ENCODE data around the gene TMEM176B. TPM values are rescaled to one million over a fixed set of nuclear protein-coding genes. Genes with fewer than 3 reads are reported as not detected.

TMEM176B gene
- total RNA-seq, 1 experiment from 2014 or later: 0.42 TPM

DNA sequence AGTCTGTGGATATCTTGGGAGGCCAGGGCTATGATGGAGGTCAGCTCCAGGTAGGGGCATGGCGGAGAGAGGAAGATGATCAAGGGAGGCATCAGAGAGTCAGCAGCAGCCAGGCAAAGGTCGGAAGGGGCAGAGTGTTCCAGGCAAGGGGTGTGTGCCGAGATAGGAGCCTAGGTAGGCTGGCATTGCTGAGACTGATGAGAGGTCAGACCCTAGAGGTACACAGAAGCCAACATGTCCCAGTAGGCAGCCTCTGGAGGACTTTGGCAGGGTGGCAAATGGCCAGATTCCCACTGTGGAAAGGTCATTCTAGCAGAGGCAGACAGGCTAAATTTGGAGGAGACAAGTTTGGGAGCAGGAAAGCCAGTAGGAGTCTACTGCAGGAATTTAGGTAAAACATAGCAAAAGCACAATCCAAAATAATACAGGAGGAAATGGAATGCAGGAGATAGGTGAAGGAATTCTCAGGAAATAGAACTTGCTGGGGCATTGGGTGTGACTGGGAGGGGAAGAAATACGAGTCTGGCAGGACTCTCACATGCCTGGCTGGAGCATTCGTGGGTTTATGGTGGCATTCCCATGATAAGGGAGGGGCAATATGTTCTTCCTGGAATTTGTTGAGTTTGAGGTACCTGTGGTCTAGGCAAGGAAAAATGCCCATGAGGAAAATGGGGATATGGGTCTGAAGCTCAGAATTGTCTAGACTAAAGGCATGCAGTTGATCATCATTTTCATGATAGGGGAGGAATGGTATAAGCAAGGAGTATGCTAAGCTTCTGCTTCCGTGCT is 26.1 kb upstream of the TMEM176B start:
- no peak overlapping the region for H3K27ac Mint-ChIP-seq (ENCODE audit: low read depth, unreplicated experiment)

DNA sequence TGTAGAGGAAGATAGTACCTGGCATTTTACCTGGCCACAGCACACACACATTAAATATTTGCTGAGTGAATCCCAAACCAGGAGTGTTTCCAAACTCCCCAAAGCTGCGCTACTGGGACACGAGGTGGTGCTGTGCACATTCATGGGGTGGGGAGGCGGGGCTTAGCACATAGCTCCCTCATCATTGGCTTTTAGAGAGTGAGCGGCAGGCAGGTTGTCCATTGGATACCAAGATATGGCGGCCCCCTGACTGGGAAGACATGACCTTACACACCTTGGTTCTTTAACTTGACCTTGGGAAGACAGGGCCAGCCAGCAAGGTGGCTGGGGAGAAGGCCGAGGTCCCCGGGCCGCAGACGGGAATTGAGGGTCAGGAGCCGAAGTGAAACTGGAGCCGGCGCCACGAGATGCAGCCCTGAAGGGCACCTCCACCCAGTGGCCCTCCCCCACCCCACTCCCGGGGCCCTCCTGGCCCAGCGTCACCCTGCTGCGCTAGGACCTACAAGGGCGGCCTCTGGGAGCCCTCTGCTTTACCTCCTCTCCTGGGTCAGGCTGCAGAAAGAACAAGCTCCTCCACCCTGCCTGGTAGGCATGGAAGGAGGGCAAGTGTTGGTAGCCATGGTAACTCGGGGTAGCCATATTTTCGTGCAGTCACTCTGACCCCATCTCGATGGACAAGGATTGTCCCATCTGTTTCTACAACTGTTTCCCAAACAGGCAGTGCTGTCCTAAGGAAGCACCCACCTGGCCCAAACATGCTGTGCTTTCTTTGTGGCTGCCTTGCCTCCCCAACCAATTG is 24.4 kb upstream of the TMEM176B start:
- H3K36me3 Mint-ChIP-seq (ENCODE audit: insufficient read depth, unreplicated experiment): no peaks in the 10 kb centered on the region
- TF ChIP-seq, protein P1, sequence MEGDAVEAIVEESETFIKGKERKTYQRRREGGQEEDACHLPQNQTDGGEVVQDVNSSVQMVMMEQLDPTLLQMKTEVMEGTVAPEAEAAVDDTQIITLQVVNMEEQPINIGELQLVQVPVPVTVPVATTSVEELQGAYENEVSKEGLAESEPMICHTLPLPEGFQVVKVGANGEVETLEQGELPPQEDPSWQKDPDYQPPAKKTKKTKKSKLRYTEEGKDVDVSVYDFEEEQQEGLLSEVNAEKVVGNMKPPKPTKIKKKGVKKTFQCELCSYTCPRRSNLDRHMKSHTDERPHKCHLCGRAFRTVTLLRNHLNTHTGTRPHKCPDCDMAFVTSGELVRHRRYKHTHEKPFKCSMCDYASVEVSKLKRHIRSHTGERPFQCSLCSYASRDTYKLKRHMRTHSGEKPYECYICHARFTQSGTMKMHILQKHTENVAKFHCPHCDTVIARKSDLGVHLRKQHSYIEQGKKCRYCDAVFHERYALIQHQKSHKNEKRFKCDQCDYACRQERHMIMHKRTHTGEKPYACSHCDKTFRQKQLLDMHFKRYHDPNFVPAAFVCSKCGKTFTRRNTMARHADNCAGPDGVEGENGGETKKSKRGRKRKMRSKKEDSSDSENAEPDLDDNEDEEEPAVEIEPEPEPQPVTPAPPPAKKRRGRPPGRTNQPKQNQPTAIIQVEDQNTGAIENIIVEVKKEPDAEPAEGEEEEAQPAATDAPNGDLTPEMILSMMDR (IDR thresholded peaks at IDR 0.05; ENCODE audit: unreplicated experiment): no peak
- H3K27me3 Mint-ChIP-seq (ENCODE audit: insufficient read depth, unreplicated experiment): peaks cover 53% of the 10 kb centered on the region
- ChIA-PET POLR2A (no interaction called here), CTCF (no interaction called here)
- DNase-seq (ENCODE audit: unreplicated experiment): no peak
- no peak overlapping the region for H3K27ac Mint-ChIP-seq (ENCODE audit: low read depth, unreplicated experiment)
- H3K9me3 Mint-ChIP-seq (ENCODE audit: unreplicated experiment): no peaks in the 10 kb centered on the region
- no TSS peak for BruUV-seq (replicated peaks)
- no peak overlapping the region for H3K4me3 Mint-ChIP-seq (ENCODE audit: unreplicated experiment)
- intact Hi-C loops (cut with micrococcal nuclease): no loop called here
- H3K4me1 Mint-ChIP-seq (ENCODE audit: insufficient read depth, unreplicated experiment): no peaks in the 10 kb centered on the region

More for the DNA sequence above, 26.1 kb upstream of the TMEM176B start:
- no peak for DNase-seq (ENCODE audit: unreplicated experiment)
- ChIA-PET POLR2A (no interaction called here), CTCF (interaction anchor here (1.2 kb wide), 1 partner anchor 47 kb away, joined by 4 read pairs; no protein-coding TSS in a partner anchor)
- intact Hi-C loops (cut with micrococcal nuclease): no loop called here
- no peaks in the 10 kb centered on the region for H3K36me3 Mint-ChIP-seq (ENCODE audit: insufficient read depth, unreplicated experiment)
- no peaks in the 10 kb centered on the region for H3K9me3 Mint-ChIP-seq (ENCODE audit: unreplicated experiment)
- no peaks in the 10 kb centered on the region for H3K4me1 Mint-ChIP-seq (ENCODE audit: insufficient read depth, unreplicated experiment)
- peaks cover 61% of the 10 kb centered on the region for H3K27me3 Mint-ChIP-seq (ENCODE audit: insufficient read depth, unreplicated experiment)
- BruUV-seq (replicated peaks): no TSS peak
- no peak overlapping the region for H3K4me3 Mint-ChIP-seq (ENCODE audit: unreplicated experiment)
- TF ChIP-seq, protein P1 (IDR thresholded peaks at IDR 0.05; ENCODE audit: unreplicated experiment): no peak

DNA sequence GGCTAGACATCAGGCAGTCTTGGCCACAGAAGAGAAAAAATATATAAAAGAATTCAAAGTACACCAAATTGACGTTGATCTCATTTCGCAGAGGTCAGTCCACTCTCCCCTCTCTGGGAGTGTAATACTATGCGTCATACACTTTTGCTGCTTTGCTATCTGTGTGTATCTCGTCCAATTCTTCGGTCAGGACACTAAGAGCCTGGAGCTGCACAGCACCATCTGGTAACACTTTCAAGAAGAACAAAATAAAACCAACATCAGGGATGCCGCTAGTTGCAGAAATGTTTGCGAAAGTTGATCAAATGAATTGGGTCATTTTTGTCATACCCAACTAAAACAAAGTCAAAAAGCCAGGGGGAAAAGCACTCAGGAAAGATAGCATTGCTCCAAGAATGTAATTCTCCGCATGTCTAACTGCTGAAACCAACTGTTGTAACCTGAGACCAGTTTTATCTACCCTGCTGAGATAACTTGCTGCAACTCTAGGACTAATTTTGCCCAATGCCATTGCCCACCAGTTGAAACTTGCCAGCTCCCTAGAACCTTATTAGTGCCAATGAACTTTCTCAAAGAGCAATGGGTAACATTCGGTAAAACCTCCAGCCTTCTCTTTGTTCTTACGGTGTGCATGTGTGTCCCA is 23.4 kb upstream of the TMEM176B start:
- intact Hi-C loops (cut with micrococcal nuclease): no loop called here
- CTCF ChIA-PET: interaction anchor here (0.6 to 1.2 kb wide), 3 partner anchors 55 to 680 kb away, joined by 3 read pairs; no protein-coding TSS in a partner anchor
- POLR2A ChIA-PET: interaction anchor here (0.6 kb wide), 1 partner anchor 55 kb away, joined by 3 read pairs; no protein-coding TSS in a partner anchor
- Mint-ChIP-seq H3K4me1 (ENCODE audit: insufficient read depth, unreplicated experiment) (no peaks in the 10 kb centered on the region), H3K4me3 (ENCODE audit: unreplicated experiment) (no peak overlapping the region), H3K9me3 (ENCODE audit: unreplicated experiment) (no peaks in the 10 kb centered on the region), H3K36me3 (ENCODE audit: insufficient read depth, unreplicated experiment) (no peaks in the 10 kb centered on the region), H3K27me3 (ENCODE audit: insufficient read depth, unreplicated experiment) (peaks cover 47% of the 10 kb centered on the region), H3K27ac (ENCODE audit: low read depth, unreplicated experiment) (no peak overlapping the region)
- no peak for DNase-seq (ENCODE audit: unreplicated experiment)
- TF ChIP-seq, protein P1 (IDR thresholded peaks at IDR 0.05; ENCODE audit: unreplicated experiment): no peak
- no TSS peak for BruUV-seq (replicated peaks)

DNA sequence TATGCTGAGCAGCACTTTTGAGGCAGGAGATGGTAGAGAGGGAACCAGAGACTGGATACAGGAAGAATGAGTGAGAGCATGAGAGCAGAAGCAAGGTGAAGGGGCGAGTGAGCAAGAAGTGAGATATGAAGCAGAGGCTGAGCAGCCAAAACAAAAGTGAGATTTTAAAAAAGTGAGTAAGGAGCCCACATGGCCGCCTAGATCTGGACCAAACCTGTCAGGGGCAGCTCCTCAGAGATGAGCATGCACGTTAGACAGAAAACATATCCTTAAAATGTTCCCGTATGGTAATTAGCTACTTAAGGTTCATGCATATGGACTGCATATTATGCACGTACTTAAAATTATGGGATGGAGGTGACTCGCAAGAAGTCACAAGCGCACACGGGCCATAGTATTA is 22.9 kb upstream of the TMEM176B start:
- Mint-ChIP-seq H3K36me3 (ENCODE audit: insufficient read depth, unreplicated experiment) (no peaks in the 10 kb centered on the region), H3K27me3 (ENCODE audit: insufficient read depth, unreplicated experiment) (peaks cover 47% of the 10 kb centered on the region), H3K9me3 (ENCODE audit: unreplicated experiment) (no peaks in the 10 kb centered on the region), H3K4me3 (ENCODE audit: unreplicated experiment) (no peak overlapping the region), H3K27ac (ENCODE audit: low read depth, unreplicated experiment) (no peak overlapping the region), H3K4me1 (ENCODE audit: insufficient read depth, unreplicated experiment) (no peaks in the 10 kb centered on the region)
- ChIA-PET POLR2A (no interaction called here), CTCF (interaction anchor here (1.2 kb wide), 1 partner anchor 55 kb away, joined by 3 read pairs; no protein-coding TSS in a partner anchor)
- no peak for DNase-seq (ENCODE audit: unreplicated experiment)
- TF ChIP-seq, protein P1 (IDR thresholded peaks at IDR 0.05; ENCODE audit: unreplicated experiment): no peak
- no TSS peak for BruUV-seq (replicated peaks)
- intact Hi-C loops (cut with micrococcal nuclease): no loop called here

All from MCF 10A (cell line).